AG10803 (cell line): Measurements from ENCODE around the gene NOLC1.

ENCODE experiments used
- DNase-seq: peaks from one replicate; pipeline ENCODE4 v3.0.0; 2010; ENCODE audit warnings: low read depth
- H3K4me3 ChIP-seq: 2 replicates; pipeline ENCODE4 v1.5.1; 2011; ENCODE audit warnings: mild to moderate bottlenecking, low read length, control low read depth
- CTCF ChIP-seq: conservative IDR thresholded peaks from 2 replicates; pipeline ENCODE4 v1.5.1; 2011; ENCODE audit warnings: mild to moderate bottlenecking, low read length, control low read depth, inconsistent platforms

Gene NOLC1

GRCh38 chr10:102113261-102113955, 38.8 kb upstream of the NOLC1 start:
- no peak for DNase-seq
- TF ChIP-seq CTCF = no peak
- H3K4me3 ChIP-seq = peak overlapping the region; percentile 80

DNA sequence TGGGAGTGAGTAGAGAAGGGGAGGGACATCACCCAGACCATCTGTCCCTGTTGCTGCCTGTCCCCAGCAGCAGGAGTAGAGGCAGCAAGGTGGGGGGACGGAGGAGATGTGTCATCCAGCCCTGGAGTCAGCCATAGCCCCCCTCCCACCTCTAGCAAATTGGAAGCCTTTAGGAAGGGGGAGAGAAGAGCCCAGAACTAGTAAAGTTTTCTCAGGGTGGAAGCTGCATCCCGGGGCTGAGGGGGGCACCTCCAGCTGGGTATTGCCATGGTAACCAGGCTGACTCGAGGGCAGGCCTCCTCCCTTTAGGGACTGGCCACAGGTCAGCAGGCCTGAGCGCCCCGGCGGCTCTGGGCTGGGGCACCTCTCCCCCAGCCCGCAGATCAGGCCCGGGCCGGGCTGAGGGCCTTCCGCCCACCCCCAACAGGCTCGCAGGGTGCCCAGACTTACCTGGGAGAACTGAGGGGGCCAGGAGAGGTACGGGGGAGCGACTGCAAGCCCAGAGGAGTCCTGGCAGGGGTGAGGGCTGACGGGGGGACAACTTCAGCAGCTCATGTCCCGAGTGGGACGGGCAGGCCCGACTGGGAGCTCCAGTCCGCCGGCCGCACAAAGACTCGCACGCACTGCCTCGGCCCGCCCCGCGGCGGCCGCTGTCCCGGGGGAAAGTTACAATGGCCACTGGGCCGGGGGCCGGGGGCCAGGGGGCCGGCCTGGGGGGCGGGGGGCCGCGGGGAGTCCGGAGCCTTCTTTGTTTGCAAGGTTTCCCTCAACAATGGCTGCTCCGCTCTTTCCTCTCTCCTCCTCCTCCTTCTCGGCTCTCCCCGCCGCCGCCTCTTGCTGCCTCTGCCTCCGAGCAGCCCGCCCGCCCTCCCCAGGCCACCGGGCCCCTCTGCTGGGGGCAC, 38.0 kb upstream of the NOLC1 start:
- no peak for TF ChIP-seq CTCF
- peak; percentile 15 for DNase-seq
- H3K4me3 ChIP-seq = peak overlapping the region; percentile 80

DNA sequence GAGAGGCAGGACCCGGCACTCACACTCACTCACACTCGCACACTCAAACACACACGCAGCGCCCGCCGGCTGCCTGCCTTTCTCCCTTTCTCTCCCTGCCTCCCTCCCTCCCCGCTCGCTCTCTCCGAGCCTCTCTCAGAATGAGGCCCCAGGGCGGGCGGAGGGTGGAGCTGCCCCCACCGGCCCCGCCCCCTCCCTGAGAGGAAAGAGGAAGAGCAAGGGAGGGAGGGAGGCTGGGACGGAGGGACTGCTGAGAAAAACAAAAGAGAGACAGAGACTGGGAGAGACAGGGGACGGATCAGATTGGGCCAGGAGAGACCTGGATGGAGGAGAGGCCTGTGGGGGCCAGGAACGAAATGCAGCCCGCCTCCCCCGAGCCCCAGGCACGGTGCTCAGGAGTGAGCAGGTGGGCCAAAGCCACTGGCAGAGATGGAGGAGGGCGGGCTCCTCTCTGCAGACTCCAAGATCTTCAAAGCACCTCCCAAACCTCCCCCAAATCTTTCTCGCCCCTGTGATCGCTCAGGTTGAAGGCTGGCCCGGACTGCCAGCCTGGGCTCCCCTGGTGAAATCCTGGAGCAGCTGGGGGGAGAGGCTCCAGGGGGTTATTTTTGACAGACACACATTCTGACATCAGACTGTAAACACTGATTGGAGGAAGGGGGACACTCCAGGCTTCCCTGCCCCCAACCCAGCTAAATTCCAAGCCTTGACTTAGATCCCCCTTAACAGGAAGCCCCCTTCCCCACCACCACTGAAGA, 37.1 kb upstream of the NOLC1 start:
- peak overlapping the region; percentile 80 for H3K4me3 ChIP-seq
- peak; percentile 71 for DNase-seq
- no peak for TF ChIP-seq CTCF

GRCh38 chr10:102115775-102116174, 36.4 kb upstream of the NOLC1 start:
- TF ChIP-seq CTCF = no peak
- peak overlapping the region; percentile 80 for H3K4me3 ChIP-seq
- DNase-seq = peak; percentile 28

- DNase-seq = no peak
- peak overlapping the region; percentile 88 for H3K4me3 ChIP-seq
- no peak for TF ChIP-seq CTCF
These were observed 35.5 kb upstream of the NOLC1 start for GRCh38 chr10:102116656-102117055.

GRCh38 chr10:102117391-102118159, 34.6 kb upstream of the NOLC1 start:
- peak; percentile 29; the same call in 1 of the 2 replicates for TF ChIP-seq CTCF
- DNase-seq = peak; percentile 83
- peak overlapping the region; percentile 88 for H3K4me3 ChIP-seq
